Measurements from ENCODE around the gene BAZ1A. TPM values are rescaled to one million over a fixed set of nuclear protein-coding genes. Genes with fewer than 3 reads are reported as not detected.

The BAZ1A gene
- polyA plus RNA-seq, 1 donor from 2014 or later: 18.1 TPM

- H3K9me2 ChIP-seq (ENCODE audit: insufficient read depth, low read length): no peaks in the 10 kb centered on the region
- TF ChIP-seq EZH2 (IDR thresholded peaks at IDR 0.05; ENCODE audit: borderline replicate concordance, insufficient read depth, low read length, poor library complexity, severe bottlenecking): no peak
- TF ChIP-seq, protein P1, sequence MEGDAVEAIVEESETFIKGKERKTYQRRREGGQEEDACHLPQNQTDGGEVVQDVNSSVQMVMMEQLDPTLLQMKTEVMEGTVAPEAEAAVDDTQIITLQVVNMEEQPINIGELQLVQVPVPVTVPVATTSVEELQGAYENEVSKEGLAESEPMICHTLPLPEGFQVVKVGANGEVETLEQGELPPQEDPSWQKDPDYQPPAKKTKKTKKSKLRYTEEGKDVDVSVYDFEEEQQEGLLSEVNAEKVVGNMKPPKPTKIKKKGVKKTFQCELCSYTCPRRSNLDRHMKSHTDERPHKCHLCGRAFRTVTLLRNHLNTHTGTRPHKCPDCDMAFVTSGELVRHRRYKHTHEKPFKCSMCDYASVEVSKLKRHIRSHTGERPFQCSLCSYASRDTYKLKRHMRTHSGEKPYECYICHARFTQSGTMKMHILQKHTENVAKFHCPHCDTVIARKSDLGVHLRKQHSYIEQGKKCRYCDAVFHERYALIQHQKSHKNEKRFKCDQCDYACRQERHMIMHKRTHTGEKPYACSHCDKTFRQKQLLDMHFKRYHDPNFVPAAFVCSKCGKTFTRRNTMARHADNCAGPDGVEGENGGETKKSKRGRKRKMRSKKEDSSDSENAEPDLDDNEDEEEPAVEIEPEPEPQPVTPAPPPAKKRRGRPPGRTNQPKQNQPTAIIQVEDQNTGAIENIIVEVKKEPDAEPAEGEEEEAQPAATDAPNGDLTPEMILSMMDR (IDR thresholded peaks at IDR 0.05; ENCODE audit: poor library complexity, severe bottlenecking): no peak
- TF ChIP-seq POLR2AphosphoS5 (IDR thresholded peaks at IDR 0.05): no peak
- TF ChIP-seq EP300 (conservative IDR thresholded peaks at IDR 0.05; ENCODE audit: poor library complexity, severe bottlenecking): no peak
- no peak for TF ChIP-seq MXI1 (conservative IDR thresholded peaks at IDR 0.05; ENCODE audit: poor library complexity, severe bottlenecking)
- TF ChIP-seq TAF1 (IDR thresholded peaks at IDR 0.05; ENCODE audit: low read depth): no peak
- no peak for TF ChIP-seq SMC3 (conservative IDR thresholded peaks at IDR 0.05; ENCODE audit: poor library complexity)
- no peak for TF ChIP-seq REST (IDR thresholded peaks at IDR 0.05; ENCODE audit: borderline replicate concordance)
- no peak for TF ChIP-seq RAD21 (conservative IDR thresholded peaks at IDR 0.05)
- no peaks in the 10 kb centered on the region for H4K20me1 ChIP-seq (ENCODE audit: insufficient read depth)
- H3F3A ChIP-seq (ENCODE audit: insufficient read depth, low read length, poor library complexity, severe bottlenecking): no peaks in the 10 kb centered on the region
- H3K4me3 ChIP-seq (ENCODE audit: low read length): no peak overlapping the region
- no peak overlapping the region for H2AFZ ChIP-seq (ENCODE audit: low read depth, low read length)
- no peak overlapping the region for H3K4me2 ChIP-seq (ENCODE audit: low read length)
- H3K36me3 ChIP-seq (ENCODE audit: insufficient read depth, low read length): no peaks in the 10 kb centered on the region
- H3K9ac ChIP-seq (ENCODE audit: low read length): no peak overlapping the region
- H3K27ac ChIP-seq (ENCODE audit: low read length): no peak overlapping the region
- H3K9me3 ChIP-seq (ENCODE audit: low read length): no peaks in the 10 kb centered on the region
- no peaks in the 10 kb centered on the region for H3K79me2 ChIP-seq (replicated peaks; ENCODE audit: insufficient read depth, low read length)
- no peaks in the 10 kb centered on the region for H3K27me3 ChIP-seq (ENCODE audit: insufficient read depth, low read depth, low read length)
Observed at GRCh38 chr14:34913619-34914018, 38.5 kb upstream of the BAZ1A start.

DNA sequence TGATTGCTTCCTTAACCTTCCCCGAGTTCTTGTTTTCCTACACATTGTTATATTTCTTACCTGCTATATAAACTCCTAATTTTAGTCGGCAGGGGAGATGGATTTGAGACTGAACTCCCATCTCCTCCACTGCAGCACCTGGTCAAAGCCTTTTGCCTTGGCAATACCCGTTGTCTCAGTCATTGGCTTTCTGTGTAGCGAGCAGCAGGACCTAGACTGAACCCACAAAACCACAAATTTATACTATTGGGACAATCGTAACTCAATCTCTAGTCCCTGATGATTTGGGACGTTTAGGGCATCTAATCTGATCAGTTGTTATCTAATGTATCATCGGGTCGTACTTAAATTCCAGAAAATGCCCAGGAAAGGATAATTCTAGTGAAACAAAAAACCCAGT is 37.8 kb upstream of the BAZ1A start:
- TF ChIP-seq REST (IDR thresholded peaks at IDR 0.05; ENCODE audit: borderline replicate concordance) (no peak), TAF1 (IDR thresholded peaks at IDR 0.05; ENCODE audit: low read depth) (no peak), SMC3 (conservative IDR thresholded peaks at IDR 0.05; ENCODE audit: poor library complexity) (no peak), RAD21 (conservative IDR thresholded peaks at IDR 0.05) (no peak), EZH2 (IDR thresholded peaks at IDR 0.05; ENCODE audit: borderline replicate concordance, insufficient read depth, low read length, poor library complexity, severe bottlenecking) (no peak), MXI1 (conservative IDR thresholded peaks at IDR 0.05; ENCODE audit: poor library complexity, severe bottlenecking) (no peak)
- Histone ChIP-seq H3K9ac (ENCODE audit: low read length) (no peak overlapping the region), H3K4me3 (ENCODE audit: low read length) (no peak overlapping the region), H3K4me2 (ENCODE audit: low read length) (no peak overlapping the region), H4K20me1 (ENCODE audit: insufficient read depth) (no peaks in the 10 kb centered on the region), H2AFZ (ENCODE audit: low read depth, low read length) (no peak overlapping the region), H3K36me3 (ENCODE audit: insufficient read depth, low read length) (no peaks in the 10 kb centered on the region), H3K27me3 (ENCODE audit: insufficient read depth, low read depth, low read length) (no peaks in the 10 kb centered on the region), H3K79me2 (replicated peaks; ENCODE audit: insufficient read depth, low read length) (no peaks in the 10 kb centered on the region), H3K27ac (ENCODE audit: low read length) (no peak overlapping the region), H3F3A (ENCODE audit: insufficient read depth, low read length, poor library complexity, severe bottlenecking) (no peaks in the 10 kb centered on the region), H3K9me3 (ENCODE audit: low read length) (no peaks in the 10 kb centered on the region), H3K9me2 (ENCODE audit: insufficient read depth, low read length) (no peaks in the 10 kb centered on the region)
